ENCODE data around the gene PADI4. TPM values are rescaled to one million over a fixed set of nuclear protein-coding genes. Genes with fewer than 3 reads are reported as not detected.
"Not testable (repeated sequence)": the region's sequence is repeated elsewhere in the genome, so short reads cannot be mapped to it uniquely, and the experiment has no call there.

Gene PADI4
- total and polyA plus RNA-seq, 3 experiments from 2014 or later = 0.26 to 2.0 (median 0.27) TPM

GRCh38 chr1:17340358-17340757 is 32.4 kb downstream of the PADI4 start:
- ChIA-PET POLR2A (no interaction called here), CTCF (no interaction called here)
- Histone ChIP-seq H3K4me1 (ENCODE audit: insufficient read depth, low read length) (no peaks in the 10 kb centered on the region), H3K36me3 (ENCODE audit: insufficient read depth, low read length) (no peaks in the 10 kb centered on the region), H3K4me3 (ENCODE audit: low read length) (no peak overlapping the region), H3K27ac (ENCODE audit: low read depth, low read length) (no peak overlapping the region), H3K27me3 (ENCODE audit: insufficient read depth, low read length, poor library complexity, severe bottlenecking) (no peaks in the 10 kb centered on the region), H3K9me3 (ENCODE audit: low read length) (no peaks in the 10 kb centered on the region)
- Mint-ChIP-seq H3K27me3 (peaks cover 14 to 27% of the 10 kb centered on the region in 2 donors), H3K36me3 (no peaks in the 10 kb centered on the region), H3K4me3 (no peak overlapping the region), H3K9me3 (peaks cover 0 to 7% (median 6%) of the 10 kb centered on the region in 5 donors), H3K27ac (peak overlapping the region in 1 of 8 donors; percentile 66), H3K4me1 (peaks cover 0 to 5% (median 0%) of the 10 kb centered on the region in 3 donors)
- DNase-seq = no peak

GRCh38 chr1:17342014-17342441 is 34.0 kb downstream of the PADI4 start:
- no peak overlapping the region for H3K27ac Mint-ChIP-seq

GRCh38 chr1:17345506-17345905 is 37.5 kb downstream of the PADI4 start:
- H3K36me3 ChIP-seq (ENCODE audit: insufficient read depth, low read length); H3K4me1 Mint-ChIP-seq; H3K27ac ChIP-seq (ENCODE audit: low read depth, low read length); CTCF ChIA-PET; H3K4me3 ChIP-seq (ENCODE audit: low read length); H3K9me3 Mint-ChIP-seq; H3K9me3 ChIP-seq (ENCODE audit: low read length); H3K27me3 ChIP-seq (ENCODE audit: insufficient read depth, low read length, poor library complexity, severe bottlenecking); H3K4me1 ChIP-seq (ENCODE audit: insufficient read depth, low read length); H3K36me3 Mint-ChIP-seq; DNase-seq; POLR2A ChIA-PET; H3K4me3 Mint-ChIP-seq: not testable (repeated sequence)
- Mint-ChIP-seq H3K27ac (peak overlapping the region in 1 of 8 donors; percentile 70), H3K27me3 (peaks cover 4 to 25% of the 10 kb centered on the region in 2 donors)

More at GRCh38 chr1:17342014-17342441, 34.0 kb downstream of the PADI4 start:
- no peak for DNase-seq
- no peak overlapping the region for H3K4me3 Mint-ChIP-seq
- Histone ChIP-seq H3K4me3 (ENCODE audit: low read length) (no peak overlapping the region), H3K27me3 (ENCODE audit: insufficient read depth, low read length, poor library complexity, severe bottlenecking) (no peaks in the 10 kb centered on the region), H3K4me1 (ENCODE audit: insufficient read depth, low read length) (no peaks in the 10 kb centered on the region), H3K36me3 (ENCODE audit: insufficient read depth, low read length) (no peaks in the 10 kb centered on the region), H3K9me3 (ENCODE audit: low read length) (no peaks in the 10 kb centered on the region), H3K27ac (ENCODE audit: low read depth, low read length) (no peak overlapping the region)
- CTCF ChIA-PET = no interaction called here
- peaks cover 0 to 7% (median 6%) of the 10 kb centered on the region in 5 donors for H3K9me3 Mint-ChIP-seq
- H3K36me3 Mint-ChIP-seq = no peaks in the 10 kb centered on the region
- H3K4me1 Mint-ChIP-seq = no peaks in the 10 kb centered on the region
- POLR2A ChIA-PET = no interaction called here
- H3K27me3 Mint-ChIP-seq = peaks cover 7 to 16% of the 10 kb centered on the region in 2 donors

GRCh38 chr1:17346046-17346789 is 38.2 kb downstream of the PADI4 start:
- Mint-ChIP-seq H3K27ac (peak overlapping the region in 1 of 8 donors; percentile 27), H3K27me3 (peaks cover 4 to 25% of the 10 kb centered on the region in 2 donors), H3K36me3 (no peaks in the 10 kb centered on the region), H3K9me3 (peaks cover 0 to 7% (median 6%) of the 10 kb centered on the region in 5 donors), H3K4me3 (no peak overlapping the region), H3K4me1 (peaks cover 0 to 2% (median 0%) of the 10 kb centered on the region in 3 donors)
- CTCF ChIA-PET = no interaction called here
- Histone ChIP-seq H3K27ac (ENCODE audit: low read depth, low read length) (no peak overlapping the region), H3K9me3 (ENCODE audit: low read length) (no peaks in the 10 kb centered on the region), H3K27me3 (ENCODE audit: insufficient read depth, low read length, poor library complexity, severe bottlenecking) (no peaks in the 10 kb centered on the region), H3K4me3 (ENCODE audit: low read length) (no peak overlapping the region), H3K4me1 (ENCODE audit: insufficient read depth, low read length) (peaks cover 3% of the 10 kb centered on the region), H3K36me3 (ENCODE audit: insufficient read depth, low read length) (no peaks in the 10 kb centered on the region)
- POLR2A ChIA-PET = no interaction called here
- no peak for DNase-seq

DNA sequence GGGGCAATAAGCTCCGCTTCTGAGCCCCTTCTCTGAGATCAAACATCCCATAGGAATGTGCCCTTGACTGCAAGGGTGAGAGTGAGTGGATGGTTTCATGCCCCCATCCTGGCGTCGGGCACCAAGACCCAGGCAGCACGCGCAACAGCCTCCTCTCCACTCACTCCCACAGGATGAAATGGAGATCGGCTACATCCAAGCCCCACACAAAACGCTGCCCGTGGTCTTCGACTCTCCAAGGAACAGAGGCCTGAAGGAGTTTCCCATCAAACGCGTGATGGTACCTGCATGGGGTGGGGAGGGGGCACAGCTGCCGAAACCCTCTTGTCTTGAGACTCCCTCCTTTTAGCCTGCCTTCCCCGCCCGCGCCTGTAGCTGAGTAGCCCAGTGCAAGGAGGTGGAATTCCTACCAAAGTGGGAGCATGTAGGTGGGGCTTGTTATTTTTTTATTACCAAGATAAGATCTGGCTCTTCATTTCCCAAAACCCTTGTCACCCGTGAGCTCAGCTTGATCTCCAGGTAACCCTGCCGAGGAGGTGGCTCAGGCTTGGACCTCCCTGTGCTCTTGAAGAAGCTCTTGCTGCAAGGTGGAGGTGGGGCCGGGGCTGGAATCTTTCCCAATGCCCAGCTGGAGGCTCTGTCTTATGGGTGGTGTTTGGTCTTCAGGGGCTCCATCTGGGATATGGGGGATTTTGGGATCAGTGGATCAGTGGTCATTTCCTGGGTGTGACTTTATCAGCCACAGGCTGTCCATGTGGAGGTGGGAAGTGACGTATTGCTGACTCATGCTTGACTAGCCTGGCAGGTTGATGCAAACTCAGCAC is 40.0 kb downstream of the PADI4 start:
- Mint-ChIP-seq H3K4me3 (no peak overlapping the region), H3K4me1 (peaks cover 0 to 2% (median 0%) of the 10 kb centered on the region in 3 donors), H3K9me3 (peaks cover 0 to 7% (median 6%) of the 10 kb centered on the region in 5 donors), H3K36me3 (no peaks in the 10 kb centered on the region), H3K27me3 (peaks cover 8 to 25% of the 10 kb centered on the region in 2 donors), H3K27ac (no peak overlapping the region)
- Histone ChIP-seq H3K27ac (ENCODE audit: low read depth, low read length) (no peak overlapping the region), H3K27me3 (ENCODE audit: insufficient read depth, low read length, poor library complexity, severe bottlenecking) (no peaks in the 10 kb centered on the region), H3K4me1 (ENCODE audit: insufficient read depth, low read length) (peaks cover 3% of the 10 kb centered on the region), H3K4me3 (ENCODE audit: low read length) (no peak overlapping the region), H3K9me3 (ENCODE audit: low read length) (no peaks in the 10 kb centered on the region), H3K36me3 (ENCODE audit: insufficient read depth, low read length) (no peaks in the 10 kb centered on the region)
- ChIA-PET CTCF (no interaction called here), POLR2A (no interaction called here)
- no peak for DNase-seq

DNA sequence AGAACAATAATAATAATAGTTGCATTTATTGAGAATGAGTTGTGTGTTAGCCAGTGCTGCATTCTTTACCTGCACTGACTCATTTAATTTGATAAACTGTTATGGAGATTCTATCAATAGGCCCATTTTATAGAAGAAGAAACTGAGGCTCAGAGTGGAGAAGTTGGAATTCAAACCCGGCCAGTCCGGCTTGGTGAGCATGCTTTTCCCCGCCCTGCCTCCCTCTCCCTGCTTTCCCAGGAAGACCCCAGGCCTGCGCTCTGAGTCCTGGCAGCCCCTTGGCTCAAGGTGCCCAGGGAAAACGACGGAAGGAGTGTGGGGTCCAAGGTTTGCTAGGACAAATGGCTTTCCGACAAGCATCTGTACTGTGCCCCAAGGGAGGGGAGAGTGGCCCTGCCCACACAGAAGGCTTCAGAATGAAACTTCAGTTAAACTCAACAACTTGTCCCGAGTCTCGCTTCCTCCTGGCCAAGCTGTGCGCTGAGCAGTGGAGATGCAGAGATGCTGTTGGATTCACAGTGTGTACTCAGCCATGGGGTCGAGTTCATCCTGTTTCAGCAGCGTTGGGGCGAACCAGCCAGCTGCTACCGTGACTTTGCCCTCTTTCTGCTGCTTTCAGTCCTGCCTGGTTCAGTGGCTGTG is 40.7 kb downstream of the PADI4 start:
- ChIA-PET POLR2A (no interaction called here), CTCF (no interaction called here)
- H3K4me3 Mint-ChIP-seq = no peak overlapping the region
- Histone ChIP-seq H3K27me3 (ENCODE audit: insufficient read depth, low read length, poor library complexity, severe bottlenecking) (no peaks in the 10 kb centered on the region), H3K9me3 (ENCODE audit: low read length) (no peaks in the 10 kb centered on the region), H3K27ac (ENCODE audit: low read depth, low read length) (no peak overlapping the region), H3K4me1 (ENCODE audit: insufficient read depth, low read length) (peaks cover 3% of the 10 kb centered on the region), H3K4me3 (ENCODE audit: low read length) (no peak overlapping the region), H3K36me3 (ENCODE audit: insufficient read depth, low read length) (no peaks in the 10 kb centered on the region)
- no peaks in the 10 kb centered on the region for H3K36me3 Mint-ChIP-seq
- H3K9me3 Mint-ChIP-seq = peaks cover 0 to 5% (median 4%) of the 10 kb centered on the region in 5 donors
- H3K4me1 Mint-ChIP-seq = peaks cover 0 to 2% (median 0%) of the 10 kb centered on the region in 3 donors
- DNase-seq = no peak
- peaks cover 12 to 18% of the 10 kb centered on the region in 2 donors for H3K27me3 Mint-ChIP-seq
- no peak overlapping the region for H3K27ac Mint-ChIP-seq

- H3K4me1 Mint-ChIP-seq = peaks cover 0 to 2% (median 0%) of the 10 kb centered on the region in 3 donors
- ChIA-PET POLR2A (no interaction called here), CTCF (no interaction called here)
- Histone ChIP-seq H3K4me3 (ENCODE audit: low read length) (no peak overlapping the region), H3K9me3 (ENCODE audit: low read length) (no peaks in the 10 kb centered on the region), H3K4me1 (ENCODE audit: insufficient read depth, low read length) (peaks cover 3% of the 10 kb centered on the region), H3K27me3 (ENCODE audit: insufficient read depth, low read length, poor library complexity, severe bottlenecking) (no peaks in the 10 kb centered on the region), H3K36me3 (ENCODE audit: insufficient read depth, low read length) (no peaks in the 10 kb centered on the region), H3K27ac (ENCODE audit: low read depth, low read length) (no peak overlapping the region)
- peaks cover 11 to 17% of the 10 kb centered on the region in 2 donors for H3K27me3 Mint-ChIP-seq
- DNase-seq = no peak
- H3K36me3 Mint-ChIP-seq = no peaks in the 10 kb centered on the region
- H3K9me3 Mint-ChIP-seq = peaks cover 0 to 2% (median 0%) of the 10 kb centered on the region in 5 donors
- peak overlapping the region in 1 of 8 donors; percentile 36 for H3K27ac Mint-ChIP-seq
- H3K4me3 Mint-ChIP-seq = no peak overlapping the region
These were observed 42.1 kb downstream of the PADI4 start for GRCh38 chr1:17350083-17350482.
